Middle frontal gyrus (tissue), 1 donor: ENCODE results near the gene DRD1.
"Not testable (repeated sequence)": the region's sequence is repeated elsewhere in the genome, so short reads cannot be mapped to it uniquely, and the experiment has no call there.

Experiments
- DNase-seq: peaks from one replicate; pipeline ENCODE4 v3.0.0-alpha.2; 2015; ENCODE audit warnings: low spot score; ENCODE audit errors: extremely low spot score

The DRD1 gene

DNA sequence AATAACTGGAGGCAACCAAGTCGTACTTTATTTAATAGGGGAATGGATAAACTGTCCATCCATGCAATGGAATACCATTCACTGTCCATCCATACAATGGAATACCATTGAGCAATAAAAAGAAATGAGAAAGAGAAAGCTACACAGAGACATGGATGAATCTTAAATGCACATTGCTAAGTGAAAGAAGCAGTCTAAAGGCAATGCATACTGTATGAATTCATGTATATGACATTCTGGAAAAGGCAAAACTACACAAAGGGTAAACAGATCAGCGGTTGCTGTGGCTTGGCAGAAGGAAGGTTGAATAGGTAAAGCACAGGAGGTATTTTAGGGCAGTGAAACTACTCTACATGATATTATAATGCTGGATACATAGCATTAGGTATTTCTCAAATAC lies 16.2 kb downstream of the DRD1 start:
- no peak for DNase-seq

DNA sequence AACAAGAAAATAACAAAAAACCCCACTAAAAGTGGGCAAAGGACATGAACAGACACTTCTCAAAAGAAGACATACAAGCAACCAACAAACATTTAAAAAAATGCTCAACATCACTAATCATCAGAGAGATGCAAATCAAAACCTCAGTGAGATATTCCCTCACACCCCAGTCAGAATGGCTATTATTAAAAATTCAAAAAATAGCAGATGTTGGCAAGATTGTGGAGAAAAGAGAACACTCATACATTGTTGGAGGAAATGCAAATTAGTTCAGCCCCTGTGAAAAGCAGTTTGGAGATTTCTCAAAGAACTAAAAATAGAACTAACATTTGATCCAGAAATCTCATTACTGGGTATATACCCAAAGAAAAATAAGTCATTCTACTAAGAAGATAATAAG lies 19.4 kb downstream of the DRD1 start:
- not testable (repeated sequence) for DNase-seq

DNA sequence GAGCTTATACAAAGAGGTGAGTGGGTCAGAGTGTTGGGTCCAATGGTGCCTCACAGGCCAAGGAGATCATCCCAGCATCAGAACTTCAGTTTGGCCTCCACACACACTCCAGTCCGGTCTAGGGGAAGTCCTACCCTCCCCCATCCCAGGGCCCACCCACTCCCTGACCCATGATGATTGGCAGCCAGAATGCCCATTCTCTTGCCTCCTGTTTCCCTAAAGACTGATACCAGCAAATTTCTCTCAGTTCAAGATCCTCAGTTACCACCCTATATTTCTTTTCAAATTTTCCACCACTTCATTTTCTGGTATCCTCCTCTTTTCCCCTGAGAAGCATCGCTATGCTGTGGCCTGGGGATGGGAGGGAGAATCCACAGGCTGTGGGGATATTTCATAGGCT lies 21.9 kb downstream of the DRD1 start:
- DNase-seq, result no peak

DNA sequence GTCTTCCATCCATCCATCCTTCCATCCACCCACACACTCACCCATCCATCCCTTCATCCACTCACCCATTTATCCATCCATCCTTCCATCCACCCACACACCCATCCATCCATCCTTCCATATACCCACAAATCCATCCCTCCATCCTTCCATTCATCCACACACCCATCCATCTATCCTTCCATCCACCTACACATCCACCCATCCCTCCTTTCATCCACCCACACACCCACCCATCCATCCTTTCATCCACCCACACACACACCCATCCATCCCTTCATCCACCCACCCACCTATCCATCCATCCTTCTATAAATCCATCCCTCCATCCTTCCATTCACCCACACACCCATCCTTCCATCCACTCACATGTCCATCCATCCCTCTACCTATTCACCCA lies 23.6 kb downstream of the DRD1 start:
- DNase-seq, result no peak

DNA sequence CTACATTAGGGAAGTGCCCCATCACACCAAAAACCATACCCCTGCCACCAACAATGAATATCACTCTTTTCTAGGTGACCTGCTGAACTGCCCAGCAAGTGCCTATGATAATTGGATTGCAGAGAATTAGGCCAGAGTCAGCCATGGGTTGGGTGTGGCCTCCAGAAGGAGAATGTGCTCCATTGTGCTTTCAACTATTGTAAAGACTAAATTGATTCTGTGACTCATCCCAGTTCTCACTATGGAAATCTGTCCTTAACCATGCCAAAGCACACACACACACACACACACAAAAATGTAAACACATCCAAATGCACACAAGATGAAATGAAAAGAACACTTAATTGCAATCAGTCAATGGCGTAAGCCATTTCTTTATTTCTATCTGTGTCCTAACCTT lies 25.7 kb downstream of the DRD1 start:
- no peak for DNase-seq

DNA sequence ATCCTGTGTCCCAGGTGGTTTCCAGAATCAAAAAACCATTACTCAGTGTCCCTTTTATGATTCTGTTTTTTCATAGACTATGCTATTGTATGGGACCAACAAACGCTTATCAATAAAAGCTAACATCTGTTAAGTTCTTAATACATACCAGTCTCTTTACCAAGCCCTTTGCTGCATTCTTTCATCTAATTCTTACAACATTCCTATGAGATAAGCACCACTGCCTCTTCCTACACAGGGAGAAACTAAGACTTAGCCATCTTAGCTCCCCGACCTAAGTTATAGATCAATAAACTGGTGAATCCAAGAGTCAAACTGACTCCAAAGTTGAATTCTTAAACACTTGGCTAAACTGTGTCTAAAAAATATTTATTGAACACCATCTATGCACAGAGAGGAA lies 26.6 kb downstream of the DRD1 start:
- DNase-seq, result no peak

DNA sequence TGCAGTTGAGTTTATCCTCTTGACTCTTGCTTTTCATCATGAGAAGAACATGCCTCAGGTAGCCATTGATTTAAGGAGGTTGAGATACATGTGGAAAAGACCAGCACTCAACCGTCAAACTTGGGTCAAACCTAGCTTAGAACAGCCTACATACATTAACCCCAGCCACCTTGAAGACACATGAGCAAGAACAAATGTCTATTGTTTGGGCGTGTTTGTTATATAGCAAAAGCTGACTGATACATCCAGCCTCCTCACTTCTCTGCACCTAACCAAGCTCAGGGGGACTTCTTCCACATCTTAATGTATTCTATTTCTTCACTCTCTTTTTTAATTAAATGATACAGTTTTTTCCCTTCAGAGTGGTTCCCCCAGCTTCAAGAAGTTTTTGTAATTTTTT lies 28.7 kb downstream of the DRD1 start:
- no peak for DNase-seq

DNA sequence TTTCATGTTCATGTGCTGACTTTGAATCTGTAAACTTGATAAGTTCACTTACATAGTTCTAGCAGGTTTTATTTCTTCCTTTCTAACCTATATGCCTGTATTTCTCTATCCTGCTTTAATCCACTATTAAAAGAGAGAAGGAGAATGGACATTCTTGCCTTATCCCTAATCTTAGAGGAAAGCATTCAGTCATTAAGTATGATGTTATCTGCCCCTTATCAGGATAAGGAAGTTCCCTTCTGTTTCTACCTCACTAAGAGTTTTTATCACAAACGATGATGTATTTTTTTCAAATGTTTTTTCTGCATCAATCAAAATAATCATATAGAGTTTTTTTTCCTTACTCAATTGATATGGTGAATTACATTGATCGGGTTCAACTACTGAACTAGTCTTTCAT lies 33.1 kb downstream of the DRD1 start:
- no peak for DNase-seq

DNA sequence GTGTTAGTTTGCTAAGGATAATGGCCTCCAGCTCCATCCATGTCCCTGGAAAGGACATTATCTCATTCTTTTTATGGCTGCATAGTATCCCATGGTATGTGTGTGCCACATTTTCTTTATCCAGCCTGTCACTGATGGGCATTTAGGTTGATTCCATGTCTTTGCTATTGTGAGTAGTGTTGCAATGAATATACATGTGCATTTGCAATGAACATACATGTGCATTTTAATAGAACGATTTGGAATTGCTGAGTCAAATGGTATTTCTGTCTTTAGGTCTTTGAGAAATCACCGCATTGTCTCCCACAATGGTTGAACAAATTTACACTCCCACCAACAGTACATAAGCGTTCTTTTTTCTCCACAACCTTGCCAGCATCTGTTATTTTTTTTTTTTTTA lies 37.7 kb downstream of the DRD1 start:
- DNase-seq, result no peak

DNA sequence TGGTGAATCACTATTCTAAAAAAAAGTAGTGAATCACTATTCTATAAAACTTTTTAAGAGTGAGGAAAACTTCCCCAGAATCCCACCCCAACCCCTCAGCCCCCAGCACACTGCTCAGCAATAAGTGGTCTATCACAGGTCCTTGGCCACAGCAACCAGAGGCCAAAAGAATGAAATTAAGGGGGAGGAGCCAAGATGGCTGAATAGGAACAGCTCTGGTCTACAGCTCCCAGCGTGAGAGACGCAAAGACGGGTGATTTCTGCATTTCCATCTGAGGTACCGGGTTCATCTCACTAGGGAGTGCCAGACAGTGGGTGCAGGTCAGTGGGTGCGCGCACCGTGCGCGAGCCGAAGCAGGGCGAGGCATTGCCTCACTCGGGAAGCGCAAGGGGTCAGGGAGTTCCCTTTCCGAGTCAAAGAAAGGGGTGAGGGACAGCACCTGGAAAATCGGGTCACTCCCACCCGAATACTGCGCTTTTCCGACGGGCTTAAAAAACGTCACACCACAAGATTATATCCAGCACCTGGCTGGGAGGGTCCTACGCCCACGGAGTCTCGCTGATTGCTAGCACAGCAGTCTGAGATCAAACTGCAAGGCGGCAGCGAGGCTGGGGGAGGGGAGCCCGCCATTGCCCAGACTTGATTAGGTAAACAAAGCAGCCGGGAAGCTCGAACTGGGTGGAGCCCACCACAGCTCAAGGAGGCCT lies 46.2 kb downstream of the DRD1 start:
- not testable (repeated sequence) for DNase-seq

DNA sequence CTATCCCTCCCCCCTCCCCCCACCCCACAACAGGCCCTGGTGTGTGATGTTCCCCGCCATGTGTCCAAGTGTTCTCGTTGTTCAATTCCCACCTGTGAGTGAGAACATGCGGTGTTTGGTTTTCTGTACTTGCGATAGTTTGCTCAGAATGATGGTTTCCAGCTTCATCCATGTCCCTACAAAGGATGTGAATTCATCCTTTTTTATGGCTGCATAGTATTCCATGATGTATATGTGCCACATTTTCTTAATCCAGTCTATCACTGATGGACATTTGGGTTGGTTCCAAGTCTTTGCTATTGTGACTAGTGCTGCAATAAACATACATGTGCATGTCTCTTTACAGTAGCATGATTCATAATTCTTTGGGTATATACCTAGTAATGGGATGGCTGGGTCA lies 48.6 kb downstream of the DRD1 start:
- not testable (repeated sequence) for DNase-seq

DNA sequence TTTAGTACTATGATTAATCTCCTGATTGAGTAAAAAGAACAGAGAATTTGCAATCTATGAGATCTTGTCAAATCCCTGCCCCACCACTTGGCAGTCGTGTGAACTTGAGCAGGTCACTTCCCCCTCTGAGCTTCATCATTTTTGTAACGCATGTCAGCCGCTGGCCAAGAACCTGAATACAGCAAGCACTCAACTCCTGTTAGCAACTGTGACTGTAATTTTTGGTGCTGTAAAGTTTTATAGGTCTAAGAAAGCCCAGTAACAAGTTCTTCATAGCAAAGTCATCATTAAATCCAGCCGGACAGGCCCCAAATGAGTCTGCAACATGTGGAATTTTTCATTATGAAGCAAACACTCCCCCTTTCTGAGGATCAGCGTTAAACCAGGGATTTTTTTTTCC lies 49.4 kb downstream of the DRD1 start:
- DNase-seq, result no peak

DNA sequence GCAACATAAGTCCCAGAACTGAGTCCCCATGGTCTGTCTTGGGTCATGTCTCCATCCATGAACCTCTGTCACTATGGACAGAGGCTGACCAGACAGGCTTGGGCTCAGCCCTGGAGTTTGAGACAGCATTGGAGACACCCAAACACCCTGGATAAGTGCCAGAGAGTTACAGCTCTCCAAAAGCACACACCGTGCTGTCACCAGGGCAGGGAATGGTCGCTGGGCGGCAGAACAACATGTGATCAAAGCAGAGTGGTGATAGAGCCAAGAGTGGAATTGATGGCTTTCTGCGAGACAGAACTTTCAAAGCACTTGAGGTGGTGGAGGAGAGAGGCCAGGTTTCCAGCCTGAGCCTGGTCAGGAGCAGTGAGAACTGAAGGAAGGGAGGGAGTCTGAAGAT lies 50.1 kb downstream of the DRD1 start:
- no peak for DNase-seq

DNA sequence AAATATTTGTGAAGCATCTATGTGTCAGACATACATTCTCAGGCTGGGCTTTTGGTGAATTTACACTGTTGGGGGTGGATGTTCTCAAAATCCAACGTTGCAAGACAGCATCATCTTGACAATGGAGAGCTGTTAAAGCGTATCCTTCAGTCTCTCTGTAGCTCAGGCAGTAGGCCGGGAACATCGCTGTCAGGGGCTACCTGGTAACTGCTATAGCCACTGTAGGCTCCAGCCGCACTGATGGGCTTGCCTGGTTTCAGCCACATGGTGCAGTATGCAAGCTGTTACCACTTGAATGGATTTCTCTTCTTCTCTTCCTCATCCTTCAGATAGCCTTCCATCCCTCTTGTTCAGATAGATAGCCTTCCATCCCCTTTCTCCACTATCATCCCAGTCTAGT lies 51.7 kb downstream of the DRD1 start:
- DNase-seq, result no peak

DNA sequence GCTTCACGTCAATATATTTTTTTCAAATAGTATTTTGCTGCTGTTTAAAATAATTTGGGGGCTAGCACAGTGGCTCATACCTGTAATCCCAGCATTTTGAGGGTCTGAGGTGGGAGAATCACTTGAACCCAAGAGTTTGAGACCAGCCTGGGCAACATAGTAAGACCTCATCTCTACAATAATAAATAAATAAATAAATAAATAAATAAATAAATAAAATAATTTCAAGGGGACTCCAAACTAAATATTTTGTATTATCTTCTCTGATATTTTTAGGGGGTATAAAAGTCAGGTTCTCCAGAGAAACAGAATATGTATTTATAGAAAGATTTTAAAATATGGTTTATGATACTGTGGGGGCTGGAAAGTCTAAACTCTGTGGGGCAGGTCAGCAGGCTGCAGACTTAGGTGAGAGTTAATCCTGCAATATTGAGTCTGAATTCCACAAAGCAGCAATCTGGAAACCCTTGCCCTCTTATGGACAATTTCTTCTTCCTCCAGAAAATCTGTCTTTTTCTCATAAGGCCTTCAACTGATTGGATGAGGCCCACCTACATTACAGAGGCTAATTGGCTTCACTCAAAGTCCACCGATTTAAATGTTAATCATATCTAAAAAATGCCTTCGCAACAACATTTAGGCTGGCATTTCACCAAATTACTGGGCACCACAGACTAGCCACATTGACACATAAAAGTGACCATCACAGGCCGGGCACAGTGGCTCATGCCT lies 53.5 kb downstream of the DRD1 start:
- no peak for DNase-seq
